ENCODE results near the gene CARMIL1. TPM values are rescaled to one million over a fixed set of nuclear protein-coding genes. Genes with fewer than 3 reads are reported as not detected.

CARMIL1 gene
- total and polyA plus RNA-seq, 10 of the 15 experiments (the other 5 are each of a cell fraction or from before 2014, with no cell fraction given), result 6.4 to 18.1 (median 10.3) TPM

DNA sequence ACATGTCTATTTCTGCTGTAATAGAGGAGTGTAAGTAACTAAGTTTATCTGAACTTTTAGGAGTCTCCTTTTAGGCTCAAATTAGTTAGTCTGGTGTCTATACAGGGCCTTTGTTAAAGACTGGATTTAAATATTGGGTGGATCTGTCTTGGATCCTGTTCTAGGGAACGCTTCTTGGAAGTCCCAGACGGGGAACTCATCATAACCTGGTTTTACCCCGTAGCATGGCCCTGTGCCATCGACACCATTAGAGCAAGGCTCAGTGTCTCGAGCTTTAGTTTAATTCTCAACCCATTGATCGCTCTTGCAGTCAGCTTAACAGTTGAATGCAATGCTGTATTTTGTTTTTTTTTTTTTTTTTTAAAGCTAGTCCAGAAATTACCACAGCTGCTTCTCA, 89.9 kb downstream of the CARMIL1 start:
- Histone ChIP-seq H3K4me1 (ENCODE audit: control insufficient read depth, insufficient read depth, low read length) (peaks cover 26% of the 10 kb centered on the region), H3K79me2 (ENCODE audit: control insufficient read depth, insufficient read depth, low read length) (peaks cover 7% of the 10 kb centered on the region), H3K27ac (ENCODE audit: control insufficient read depth, insufficient read depth) (peak overlapping the region; percentile 56; the same call in 1 of the 2 replicates), H3K27me3 (replicated peaks in 1 of 2; ENCODE audit: control insufficient read depth in 2 of 2, insufficient read depth in 2 of 2, low read length in 1 of 2) (no peaks in the 10 kb centered on the region), H4K20me1 (ENCODE audit: control insufficient read depth, insufficient read depth) (no peaks in the 10 kb centered on the region), H3K9ac (ENCODE audit: control insufficient read depth, insufficient read depth, low read length) (no peak overlapping the region), H3K9me3 (replicated peaks; ENCODE audit: control insufficient read depth, insufficient read depth, low read length) (no peaks in the 10 kb centered on the region), H3K36me3 (ENCODE audit: control insufficient read depth in 2 of 2, insufficient read depth in 2 of 2, low read length in 1 of 2) (no peaks in the 10 kb centered on the region), H3K4me2 (ENCODE audit: control insufficient read depth, insufficient read depth) (no peak overlapping the region), H3K4me3 (no peak overlapping the region), H2AFZ (ENCODE audit: control insufficient read depth, low read depth, low read length) (no peak overlapping the region)
- no peak for DNase-seq (ENCODE audit: low read depth, low spot score)
- TF ChIP-seq MLLT1 (IDR thresholded peaks at IDR 0.05) (peak; percentile 46; the same call in 1 of the 2 replicates), ESRRA (IDR thresholded peaks at IDR 0.05; ENCODE audit: low read length) (no peak), RELA (IDR thresholded peaks at IDR 0.05; ENCODE audit: borderline replicate concordance, partially characterized antibody) (no peak), ATF7 (IDR thresholded peaks at IDR 0.05; ENCODE audit: low read depth) (no peak), BCL11A (IDR thresholded peaks at IDR 0.05; ENCODE audit: low read depth, low read length) (no peak), CREB1 (IDR thresholded peaks at IDR 0.05; ENCODE audit: low read depth) (no peak), SMAD5 (IDR thresholded peaks at IDR 0.05; ENCODE audit: low read depth) (no peak), SREBF2 (IDR thresholded peaks at IDR 0.05; ENCODE audit: low read length) (no peak), POLR2AphosphoS5 (IDR thresholded peaks at IDR 0.05; ENCODE audit: low read length) (no peak), FOS (IDR thresholded peaks at IDR 0.05; ENCODE audit: borderline replicate concordance, extremely low read depth, insufficient read length) (no peak), ZNF384 (IDR thresholded peaks at IDR 0.05; ENCODE audit: borderline replicate concordance, low read depth, low read length) (peak; percentile 43; the same call in 1 of the 2 replicates), IKZF1 (conservative IDR thresholded peaks at IDR 0.05) (no peak), RCOR1 (conservative IDR thresholded peaks at IDR 0.05; ENCODE audit: low read depth, low read length) (no peak), SMAD1 (IDR thresholded peaks at IDR 0.05; ENCODE audit: low read depth, partially characterized antibody) (no peak), ATF3 (IDR thresholded peaks at IDR 0.05; ENCODE audit: borderline replicate concordance, extremely low read depth, low read depth, low read length) (no peak), PML (IDR thresholded peaks at IDR 0.05; ENCODE audit: low read length) (no peak)
- TF ChIP-seq, protein P1, sequence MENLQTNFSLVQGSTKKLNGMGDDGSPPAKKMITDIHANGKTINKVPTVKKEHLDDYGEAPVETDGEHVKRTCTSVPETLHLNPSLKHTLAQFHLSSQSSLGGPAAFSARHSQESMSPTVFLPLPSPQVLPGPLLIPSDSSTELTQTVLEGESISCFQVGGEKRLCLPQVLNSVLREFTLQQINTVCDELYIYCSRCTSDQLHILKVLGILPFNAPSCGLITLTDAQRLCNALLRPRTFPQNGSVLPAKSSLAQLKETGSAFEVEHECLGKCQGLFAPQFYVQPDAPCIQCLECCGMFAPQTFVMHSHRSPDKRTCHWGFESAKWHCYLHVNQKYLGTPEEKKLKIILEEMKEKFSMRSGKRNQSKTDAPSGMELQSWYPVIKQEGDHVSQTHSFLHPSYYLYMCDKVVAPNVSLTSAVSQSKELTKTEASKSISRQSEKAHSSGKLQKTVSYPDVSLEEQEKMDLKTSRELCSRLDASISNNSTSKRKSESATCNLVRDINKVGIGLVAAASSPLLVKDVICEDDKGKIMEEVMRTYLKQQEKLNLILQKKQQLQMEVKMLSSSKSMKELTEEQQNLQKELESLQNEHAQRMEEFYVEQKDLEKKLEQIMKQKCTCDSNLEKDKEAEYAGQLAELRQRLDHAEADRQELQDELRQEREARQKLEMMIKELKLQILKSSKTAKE (IDR thresholded peaks at IDR 0.05; ENCODE audit: low read depth, poor library complexity, severe bottlenecking), result no peak
- no TSS peak for BruUV-seq (replicated peaks)
- no peak for ATAC-seq
- intact Hi-C loops (cut with micrococcal nuclease; ENCODE audit: unreplicated experiment), result no loop called here
- CTCF ChIA-PET, result interaction anchor here (0.6 to 6.6 kb wide), 14 partner anchors 8 to 1208 kb away, joined by 3 to 39 read pairs (median 4); partner anchors contain the start of gene CARMIL1
- RAD21 ChIA-PET (ENCODE audit: unreplicated experiment), result interaction anchor here (0.6 to 7.0 kb wide), 17 partner anchors 12 to 121 kb away, joined by 3 to 56 read pairs (median 8); partner anchors contain the start of gene CARMIL1
- POLR2A ChIA-PET, result interaction anchor here (0.6 to 2.2 kb wide), 11 partner anchors 8 to 90 kb away, joined by 3 to 22 read pairs (median 5); partner anchors contain the start of gene CARMIL1
- in situ Hi-C loops (cut with MboI), result no loop called here
- no peak for FAIRE-seq
- SMC1A ChIA-PET (ENCODE audit: uncharacterized antibody, unreplicated experiment), result interaction anchor here (0.6 to 5.6 kb wide), 25 partner anchors 7 to 121 kb away, joined by 3 to 67 read pairs (median 5); partner anchors contain the start of gene CARMIL1
- 38% methylated on average over 6 of the region's 6 CpGs for WGBS (ENCODE audit: insufficient coverage, insufficient replicate concordance, low lambda C conversion rate, missing lambda C conversion rate)
